HCT116 (cell line): ENCODE data around the gene AMBP. TPM values are rescaled to one million over a fixed set of nuclear protein-coding genes. Genes with fewer than 3 reads are reported as not detected.

Source experiments
- ATAC-seq: fragments of 200-7000 bp; cut with Tn5 transposase; 2 replicates; pipeline ENCODE4 v1.9.1; 2020; ENCODE audit warnings: mild to moderate bottlenecking, moderate library complexity
- BruUV-seq: library from RNA; stranded (reverse); fragments of 400-500 nt; replicated peaks from 2 replicates; lab custom pipeline; 2021; lab: Mats Ljungman, UMichigan
- CTCF ChIA-PET: fragments of 300-600 bp; sonication (Branson Sonifier 250); formaldehyde crosslinking; loops from one replicate; lab custom pipeline; 2021; ENCODE audit warnings: antibody characterized with exemption; lab: Charles Lee
- POLR2A ChIA-PET: fragments of 300-600, 350-600 bp; sonication (Branson Sonifier 250); formaldehyde crosslinking; loops from one replicate; lab custom pipeline; 2021; ENCODE audit warnings: antibody characterized with exemption; lab: Charles Lee
- RAD21 ChIA-PET, 2 experiments: fragments of 300-600 bp; sonication (Branson Sonifier 250); formaldehyde crosslinking; loops; one replicate each; lab custom pipeline; 2023; ENCODE audit warnings: low total read pairs in 2 of 2; ENCODE audit not compliant: uncharacterized antibody in 2 of 2, unreplicated experiment in 2 of 2, low non-redundant PET in 1 of 2; lab: Charles Lee
- DNase-seq: peaks from one replicate; pipeline ENCODE4 v3.0.0-alpha.2; 2010; ENCODE audit warnings: low read depth, low spot score
- H2AFZ ChIP-seq: fragments of 200-600 bp; shearing (Covaris generic), sonication (generic); 2 replicates; pipeline ENCODE4 v1.6.1; 2017; ENCODE audit warnings: low read depth, mixed run types, mixed read lengths, antibody characterized with exemption, low read length; ENCODE audit not compliant: poor library complexity, severe bottlenecking
- H3K27ac ChIP-seq: 2 replicates; pipeline ENCODE4 v1.5.1; 2012; ENCODE audit warnings: low read depth, low read length
- H3K27me3 ChIP-seq: fragments of 200-600 bp; sonication (generic); 2 replicates; pipeline ENCODE4 v1.6.1; 2016; ENCODE audit warnings: mixed run types, low read length, mixed read lengths; ENCODE audit not compliant: insufficient read depth
- H3K36me3 ChIP-seq, 2 experiments: fragments of 200-500 bp in 1 of 2; fragments of 200-600 bp in 1 of 2; sonication (Bioruptor generic) in 1 of 2; sonication (generic) in 1 of 2; 2 replicates each; pipeline versions ENCODE4 v1.5.1 to v1.6.1; 2014 to 2016; ENCODE audit warnings: low read length in 2 of 2, inconsistent platforms in 1 of 2, mixed read lengths in 1 of 2, mixed run types in 1 of 2; ENCODE audit not compliant: insufficient read depth in 2 of 2, control insufficient read depth in 1 of 2
- H3K4me1 ChIP-seq, 2 experiments: fragments of 200-600 bp in 1 of 2; sonication (generic) in 1 of 2; 2 replicates each; pipeline versions ENCODE4 v1.5.1 to v1.6.1; 2012 to 2017; ENCODE audit warnings: low read length in 2 of 2, inconsistent platforms in 1 of 2, mild to moderate bottlenecking in 1 of 2, mixed read lengths in 1 of 2, mixed run types in 1 of 2, moderate library complexity in 1 of 2; ENCODE audit not compliant: insufficient read depth in 2 of 2, control insufficient read depth in 1 of 2
- H3K4me2 ChIP-seq: fragments of 200-600 bp; sonication (generic); 2 replicates; pipeline ENCODE4 v1.6.1; 2017; ENCODE audit warnings: mixed run types, low read length, mixed read lengths
- H3K4me3 ChIP-seq, 2 experiments: fragments of 200-600 bp in 1 of 2; sonication (generic) in 1 of 2; replicated peaks in 1 of 2; 2 replicates each; pipeline ENCODE4 v1.5.1; 2011 to 2016; ENCODE audit warnings: low read length in 2 of 2, control low read depth in 1 of 2, low read depth in 1 of 2, mild to moderate bottlenecking in 1 of 2, mixed read lengths in 1 of 2, mixed run types in 1 of 2
- H3K79me2 ChIP-seq: fragments of 200-600 bp; sonication (generic); 2 replicates; pipeline ENCODE4 v1.6.1; 2017; ENCODE audit warnings: mild to moderate bottlenecking, mixed run types, low read length, moderate library complexity, mixed read lengths; ENCODE audit not compliant: insufficient read depth
- H3K9ac ChIP-seq: fragments of 200-600 bp; sonication (generic); 2 replicates; pipeline ENCODE4 v1.6.1; 2016; ENCODE audit warnings: low read length, mixed read lengths
- H3K9me2 ChIP-seq: fragments of 200-600 bp; sonication (generic), shearing (Covaris generic); 2 replicates; pipeline ENCODE4 v1.6.1; 2017; ENCODE audit warnings: mixed run types, mild to moderate bottlenecking, moderate library complexity; ENCODE audit not compliant: insufficient read depth
- H3K9me3 ChIP-seq, 2 experiments: fragments of 200-500 bp in 1 of 2; fragments of 200-600 bp in 1 of 2; sonication (Bioruptor generic) in 1 of 2; sonication (generic) in 1 of 2; 2 replicates each; pipeline ENCODE4 v1.6.1; 2014 to 2017; ENCODE audit warnings: low read length in 2 of 2, mixed read lengths in 2 of 2, inconsistent platforms in 1 of 2, low read depth in 1 of 2, mild to moderate bottlenecking in 1 of 2, mixed run types in 1 of 2, moderate library complexity in 1 of 2; ENCODE audit not compliant: control insufficient read depth in 1 of 2, insufficient read depth in 1 of 2
- H4K20me1 ChIP-seq: fragments of 200-600 bp; sonication (generic), shearing (Covaris generic); 2 replicates; pipeline ENCODE4 v1.6.1; 2017; ENCODE audit warnings: mixed run types, mild to moderate bottlenecking, moderate library complexity; ENCODE audit not compliant: insufficient read depth
- CBX3 ChIP-seq: IDR thresholded peaks from 2 replicates; pipeline ENCODE4 v1.6.1; 2012; ENCODE audit warnings: low read depth
- CEBPB ChIP-seq: IDR thresholded peaks from 2 replicates; pipeline ENCODE4 v1.6.1; 2012; ENCODE audit warnings: low read depth
- EGR1 ChIP-seq: IDR thresholded peaks from 2 replicates; pipeline ENCODE4 v1.6.1; 2012; ENCODE audit warnings: low read depth
- ELF1 ChIP-seq: IDR thresholded peaks from 2 replicates; pipeline ENCODE4 v1.6.1; 2012; ENCODE audit warnings: low read depth, borderline replicate concordance
- EZH2 ChIP-seq: fragments of 200-600 bp; sonication (generic); IDR thresholded peaks from 2 replicates; pipeline ENCODE4 v1.6.1; 2017; ENCODE audit warnings: antibody characterized with exemption, mixed run types
- EZH2phosphoT487 ChIP-seq: fragments of 200-600 bp; IDR thresholded peaks from 2 replicates; pipeline ENCODE4 v1.6.1; 2018; ENCODE audit warnings: antibody characterized with exemption, borderline replicate concordance
- FOSL1 ChIP-seq: IDR thresholded peaks from 2 replicates; pipeline ENCODE4 v1.6.1; 2012; ENCODE audit warnings: low read depth
- JUND ChIP-seq: IDR thresholded peaks from 2 replicates; pipeline ENCODE4 v1.6.1; 2012
- MAX ChIP-seq: IDR thresholded peaks from 2 replicates; pipeline ENCODE4 v1.6.1; 2012
- POLR2A ChIP-seq: IDR thresholded peaks from 2 replicates; pipeline ENCODE4 v1.7.0; 2011; ENCODE audit warnings: borderline replicate concordance; ENCODE audit not compliant: insufficient read depth, insufficient read length; ENCODE audit errors: extremely low read depth
- POLR2AphosphoS5 ChIP-seq: IDR thresholded peaks from 2 replicates; pipeline ENCODE4 v1.6.1; 2011; ENCODE audit warnings: mild to moderate bottlenecking, low read depth, low read length, moderate library complexity
- RAD21 ChIP-seq: IDR thresholded peaks from 2 replicates; pipeline ENCODE4 v1.6.1; 2012; ENCODE audit warnings: low read depth, mild to moderate bottlenecking
- SIN3A ChIP-seq: IDR thresholded peaks from 2 replicates; pipeline ENCODE4 v1.6.1; 2012; ENCODE audit warnings: low read depth
- TCF7L2 ChIP-seq: IDR thresholded peaks from 2 replicates; pipeline ENCODE4 v1.7.0; 2011; ENCODE audit warnings: borderline replicate concordance, inconsistent platforms; ENCODE audit not compliant: insufficient read depth, insufficient read length; ENCODE audit errors: extremely low read depth
- YY1 ChIP-seq: IDR thresholded peaks from 2 replicates; pipeline ENCODE4 v1.6.1; 2011; ENCODE audit warnings: low read length, low read depth, moderate library complexity, mild to moderate bottlenecking; ENCODE audit not compliant: insufficient replicate concordance; ENCODE audit errors: extremely low read depth
- ZBTB33 ChIP-seq: IDR thresholded peaks from 2 replicates; pipeline ENCODE4 v1.6.1; 2011; ENCODE audit warnings: mild to moderate bottlenecking, low read length, moderate library complexity; ENCODE audit not compliant: insufficient replicate concordance; ENCODE audit errors: extremely low read depth
- ZFX ChIP-seq: fragments of 450-650 bp; IDR thresholded peaks from 2 replicates; pipeline ENCODE4 v1.6.1; 2017
- ZNF274 ChIP-seq: fragments of 200-500 bp; sonication (Bioruptor generic); IDR thresholded peaks from 2 replicates; pipeline ENCODE4 v1.6.1; 2014; ENCODE audit warnings: mild to moderate bottlenecking, low read depth, low read length, inconsistent platforms
- intact Hi-C: fragments of 100-400 bp; cut with micrococcal nuclease; formaldehyde crosslinking; loops from 2 replicates; pipeline ENCODE4 v1.10.0; 2022
- total RNA-seq: library from RNA; stranded (reverse); gene quantifications from one replicate; pipeline ENCODE4 v1.2.1, GENCODE V29; 2021; ENCODE audit not compliant: unreplicated experiment

Gene AMBP
- total RNA-seq, 1 experiment from 2014 or later = 1.9 TPM

DNA sequence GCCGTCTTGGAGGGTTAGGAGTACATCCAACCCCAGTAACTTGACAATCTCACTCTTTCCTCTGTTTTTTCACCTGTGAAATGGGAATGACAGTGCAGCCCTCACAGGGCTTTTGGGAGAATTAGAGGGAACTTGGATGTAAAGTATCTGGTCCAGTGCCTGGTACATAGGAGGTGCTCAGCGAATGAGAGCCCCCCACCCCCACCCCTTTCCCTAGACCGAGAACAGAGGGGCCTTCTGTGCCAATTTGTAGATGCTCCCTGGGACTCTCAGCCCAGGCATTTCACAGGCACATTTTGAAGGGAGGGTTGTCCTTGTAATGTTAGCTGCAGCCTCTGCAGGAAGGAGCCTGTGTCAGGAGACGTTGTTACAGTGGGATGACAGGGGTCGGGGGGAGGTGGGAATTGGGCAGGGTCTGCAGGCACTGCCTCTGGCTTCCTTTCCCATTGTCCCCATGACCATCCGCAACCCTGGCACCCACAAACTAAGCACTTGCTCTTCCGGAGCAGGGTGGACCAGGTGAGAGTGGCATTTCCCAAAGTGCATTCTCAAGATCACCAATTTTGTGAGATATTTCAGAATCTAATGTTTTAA lies 47.0 kb downstream of the AMBP start:
- BruUV-seq = no TSS peak
- Histone ChIP-seq H3K9me3 (no peaks in the 10 kb centered on the region), H3K36me3 (no peaks in the 10 kb centered on the region), H3K9ac (no peak overlapping the region), H3K4me2 (no peak overlapping the region), H3K27me3 (no peaks in the 10 kb centered on the region), H3K9me2 (no peaks in the 10 kb centered on the region), H3K79me2 (no peaks in the 10 kb centered on the region), H3K4me3 (no peak overlapping the region), H3K27ac (no peak overlapping the region), H4K20me1 (no peaks in the 10 kb centered on the region), H2AFZ (no peak overlapping the region), H3K4me1 (no peaks in the 10 kb centered on the region)
- no peak for ATAC-seq
- RAD21 ChIA-PET = no interaction called here
- no peak for TF ChIP-seq FOSL1
- TF ChIP-seq YY1 = no peak
- TF ChIP-seq ZBTB33 = no peak
- no peak for TF ChIP-seq MAX
- TF ChIP-seq ZNF274 = no peak
- TF ChIP-seq SIN3A = no peak
- no peak for TF ChIP-seq ELF1
- TF ChIP-seq CEBPB = no peak
- no peak for DNase-seq
- POLR2A ChIA-PET = no interaction called here
- intact Hi-C loops = no loop called here
- CTCF ChIA-PET = no interaction called here

GRCh38 chr9:114030364-114030763 lies 47.7 kb downstream of the AMBP start:
- no peak overlapping the region for H3K4me3 ChIP-seq
- no peak for DNase-seq
- ChIA-PET CTCF (no interaction called here), RAD21 (no interaction called here), POLR2A (no interaction called here)
- H3K79me2 ChIP-seq = no peaks in the 10 kb centered on the region
- no peak overlapping the region for H3K4me2 ChIP-seq
- no peaks in the 10 kb centered on the region for H3K27me3 ChIP-seq
- no peaks in the 10 kb centered on the region for H3K36me3 ChIP-seq
- ATAC-seq = no peak
- H3K27ac ChIP-seq = no peak overlapping the region
- no peaks in the 10 kb centered on the region for H3K9me2 ChIP-seq
- no peaks in the 10 kb centered on the region for H3K9me3 ChIP-seq
- H3K9ac ChIP-seq = no peak overlapping the region
- no peak overlapping the region for H2AFZ ChIP-seq
- H4K20me1 ChIP-seq = no peaks in the 10 kb centered on the region
- no TSS peak for BruUV-seq
- intact Hi-C loops = no loop called here
- H3K4me1 ChIP-seq = no peaks in the 10 kb centered on the region
- no peak for TF ChIP-seq CEBPB
- TF ChIP-seq POLR2A = no peak
- no peak for TF ChIP-seq FOSL1
- TF ChIP-seq MAX = no peak
- TF ChIP-seq ZFX = no peak
- TF ChIP-seq CBX3 = no peak
- no peak for TF ChIP-seq TCF7L2
- TF ChIP-seq JUND = no peak
- no peak for TF ChIP-seq EZH2
- TF ChIP-seq ELF1 = no peak
- no peak for TF ChIP-seq EZH2phosphoT487
- TF ChIP-seq POLR2AphosphoS5 = no peak
- no peak for TF ChIP-seq EGR1
- no peak for TF ChIP-seq RAD21
